ENCODE measurements around the gene PODXL.
"Not testable (repeated sequence)": the region's sequence is repeated elsewhere in the genome, so short reads cannot be mapped to it uniquely, and the experiment has no call there.

PODXL gene

GRCh38 chr7:131507592-131508331 lies 48.7 kb downstream of the PODXL start:
- DNase-seq = peak; percentile 84

DNA sequence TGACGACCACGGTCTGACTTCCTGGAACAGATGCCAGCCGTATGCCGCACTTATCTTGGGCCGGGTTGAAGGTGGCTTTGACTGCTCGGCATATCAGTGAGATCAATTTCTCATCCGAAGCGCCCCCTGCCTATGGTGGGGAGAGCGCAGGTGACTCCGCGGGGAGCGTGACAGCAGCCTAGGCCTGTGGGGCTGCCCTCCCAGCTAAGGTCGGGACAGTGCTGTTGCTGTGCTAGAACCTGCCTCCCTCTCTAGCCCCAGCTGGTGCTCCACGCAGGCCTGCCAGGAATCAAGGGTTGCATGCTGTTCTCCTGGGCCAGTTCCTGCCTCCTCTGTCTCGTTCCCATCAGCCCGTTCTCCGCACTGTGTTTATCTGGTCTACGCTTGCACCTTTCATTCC lies 49.8 kb downstream of the PODXL start:
- DNase-seq = no peak

DNA sequence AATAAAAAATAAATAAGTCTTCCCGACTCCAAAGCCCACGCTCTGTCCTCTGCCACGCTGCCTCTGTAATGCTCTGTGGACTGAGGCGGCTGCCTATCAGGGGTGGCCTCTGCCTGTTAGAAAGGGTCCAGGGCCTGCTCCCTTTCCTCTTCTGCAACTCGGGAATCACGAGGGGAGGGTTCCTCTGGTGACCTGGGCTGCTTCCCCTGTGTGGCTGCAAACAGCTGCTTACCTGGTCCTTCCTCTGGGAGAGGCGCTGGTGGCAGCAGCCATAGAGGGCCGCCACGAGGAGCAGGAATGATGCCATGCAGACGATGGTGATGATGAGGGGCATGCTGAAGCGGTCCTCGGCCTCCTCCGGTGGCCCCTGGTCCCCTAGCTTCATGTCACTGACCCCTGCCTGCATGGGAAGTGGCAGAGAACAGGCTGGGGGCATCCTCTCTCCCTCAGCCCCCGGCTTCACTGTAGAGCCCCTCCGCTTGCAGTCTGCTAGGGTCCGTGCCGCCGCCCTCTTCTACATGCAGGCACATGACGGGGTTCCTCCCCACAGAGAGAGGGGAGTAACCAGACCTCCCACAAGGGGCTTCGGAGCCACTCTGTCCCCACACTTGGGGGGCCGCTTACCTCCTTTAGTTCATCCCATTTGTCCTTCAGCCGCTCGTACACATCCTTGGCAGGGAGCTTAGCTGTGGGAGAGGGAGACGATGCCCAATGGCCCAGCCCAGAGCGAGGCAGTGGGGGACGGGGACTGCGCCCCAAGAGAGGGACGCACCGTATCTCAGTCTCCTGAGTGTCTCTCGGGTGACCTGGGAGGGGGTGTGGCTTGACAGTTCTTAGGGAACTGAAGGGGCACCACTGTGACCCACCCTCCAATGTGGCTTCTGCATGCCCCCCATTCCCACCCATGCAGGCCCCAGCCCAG lies 50.5 kb downstream of the PODXL start:
- no peak for DNase-seq

DNA sequence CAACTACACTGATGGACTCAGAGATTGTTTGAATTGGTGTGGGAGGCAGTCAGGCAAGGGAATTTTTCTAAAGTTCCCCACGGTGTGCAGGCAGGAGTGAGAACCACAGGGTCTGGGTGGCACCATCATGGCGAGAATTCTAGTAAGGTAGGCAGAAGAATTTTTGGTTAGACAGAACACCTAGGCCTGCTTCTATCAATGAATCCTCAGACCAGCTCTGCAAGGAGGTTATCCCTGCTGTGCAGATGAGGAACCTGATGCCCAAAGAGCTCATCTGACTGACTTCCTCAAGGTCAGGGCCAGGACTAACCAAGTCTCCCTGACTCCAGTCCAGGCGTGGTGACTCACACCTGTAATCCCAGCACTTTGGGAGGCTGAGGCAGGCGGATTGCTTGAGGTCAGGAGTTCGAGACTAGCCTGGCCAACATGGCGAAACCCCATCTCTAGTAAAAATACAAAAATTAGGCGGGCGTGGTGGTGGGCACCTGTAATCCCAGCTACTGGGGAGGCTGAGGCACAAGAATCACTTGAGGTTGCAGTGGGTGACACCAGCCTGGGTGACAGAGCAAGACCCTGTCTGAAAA lies 51.3 kb downstream of the PODXL start:
- DNase-seq = not testable (repeated sequence)

- no peak for DNase-seq
Measured at GRCh38 chr7:131504157-131504899, 52.1 kb downstream of the PODXL start.

- DNase-seq = no peak
Measured at GRCh38 chr7:131503639-131504038, 52.8 kb downstream of the PODXL start.

- DNase-seq = no peak
Measured at GRCh38 chr7:131502810-131503508, 53.5 kb downstream of the PODXL start.

DNA sequence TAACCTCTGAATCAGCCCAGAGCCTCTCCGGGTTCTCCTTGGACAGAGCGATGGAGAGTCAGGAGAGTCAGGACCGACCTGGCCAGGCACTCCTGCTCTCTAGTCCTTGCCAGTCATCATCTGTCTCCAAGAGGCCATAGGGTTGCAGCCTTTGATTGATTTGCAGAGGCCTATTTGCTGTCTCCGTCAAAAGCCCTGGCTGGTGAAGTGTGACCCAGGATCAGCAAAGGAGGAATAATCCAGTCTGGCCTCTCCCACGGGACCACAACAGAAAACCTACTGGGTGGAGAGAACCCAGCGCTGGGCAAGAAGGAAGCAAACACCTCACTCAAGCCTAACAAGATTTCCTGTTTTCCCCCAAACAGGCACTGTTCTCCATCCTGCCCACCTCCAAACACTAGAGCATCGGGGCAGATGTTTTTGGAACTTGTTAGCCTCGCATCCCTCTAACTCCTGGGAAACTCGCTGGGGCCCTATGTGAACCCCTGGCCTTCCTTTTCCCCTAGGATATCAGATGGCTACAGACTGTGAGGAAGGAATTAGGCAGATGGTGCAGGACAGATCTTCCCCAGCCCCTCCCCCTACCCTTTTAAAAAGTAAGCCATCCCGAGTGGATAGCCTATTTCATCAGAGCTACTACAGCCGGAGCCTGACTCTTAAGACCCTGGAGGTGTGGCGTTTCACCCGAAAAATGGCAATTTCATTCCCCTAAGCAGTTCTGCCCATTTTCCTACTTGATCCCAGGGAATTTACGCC lies 54.3 kb downstream of the PODXL start:
- no peak for DNase-seq

GRCh38 chr7:131501422-131501821 lies 55.0 kb downstream of the PODXL start:
- no peak for DNase-seq

DNA sequence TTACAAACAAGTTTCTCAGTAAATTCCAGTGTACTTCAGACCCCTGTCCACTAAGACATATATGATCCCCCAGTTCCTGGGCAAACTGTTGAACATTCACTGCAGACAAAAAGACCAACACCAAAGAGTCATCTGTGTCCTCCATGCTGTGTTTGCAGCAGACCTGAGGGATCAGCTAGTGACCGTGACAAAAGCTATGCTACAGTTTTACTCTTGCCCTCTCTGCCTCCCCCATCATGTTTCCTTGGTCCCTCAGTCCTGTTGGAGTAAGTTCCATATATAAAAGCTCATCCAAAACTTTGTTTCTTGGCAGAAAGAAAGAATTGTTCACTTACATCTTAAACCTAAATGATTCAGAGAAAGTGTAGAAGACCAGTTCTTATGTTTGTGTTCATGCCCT lies 56.1 kb downstream of the PODXL start:
- DNase-seq = no peak

DNA sequence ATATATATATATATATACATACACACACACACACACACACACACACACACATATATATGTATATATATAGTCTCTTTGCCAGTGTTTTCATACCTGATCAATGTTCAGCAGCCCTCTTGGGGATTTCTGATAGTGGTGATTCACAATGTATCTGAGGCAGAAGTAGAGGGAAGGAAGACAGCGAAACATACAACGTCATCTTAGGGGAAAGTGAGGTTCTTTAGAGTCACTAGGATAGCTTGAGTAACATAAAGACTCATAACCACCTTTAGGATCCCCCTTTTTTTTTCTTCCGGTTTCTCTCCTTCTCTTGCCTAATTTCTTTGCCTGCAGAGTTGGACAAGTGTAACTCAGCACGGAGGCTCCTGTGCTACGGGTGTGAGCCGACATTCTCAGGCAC lies 56.6 kb downstream of the PODXL start:
- no peak for DNase-seq

DNA sequence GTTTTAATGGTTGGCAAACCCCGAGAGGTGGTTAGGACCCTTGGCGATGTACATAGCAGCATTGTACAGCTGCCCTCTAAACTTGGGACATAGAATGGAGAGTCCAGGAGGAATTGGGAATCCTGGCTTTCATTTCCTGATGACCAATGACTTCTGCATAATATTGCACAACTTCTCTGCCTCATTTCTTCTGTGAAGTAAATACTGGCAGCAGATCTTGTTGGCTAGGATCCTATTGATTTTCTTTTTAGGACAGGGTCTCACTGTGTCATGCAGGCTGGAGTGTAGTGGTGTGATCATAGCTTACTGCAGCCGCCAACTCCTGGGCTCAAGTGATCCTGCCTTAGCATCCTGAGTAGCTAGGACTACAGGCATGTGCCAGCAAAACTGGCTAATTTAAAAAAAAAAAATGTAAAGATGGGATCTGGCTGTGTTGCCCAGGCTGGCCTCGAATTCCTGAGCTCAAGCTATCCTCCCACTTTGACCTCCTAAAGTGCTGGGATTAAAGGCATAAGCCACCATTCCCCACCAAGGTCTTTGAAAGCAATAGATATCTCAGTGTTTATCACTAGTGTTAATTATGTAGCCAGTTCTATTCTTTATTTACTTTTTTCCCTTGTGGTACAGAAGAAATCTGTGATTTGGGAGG lies 58.1 kb downstream of the PODXL start:
- no peak for DNase-seq

- no peak for DNase-seq
Measured at GRCh38 chr7:131497454-131497853, 59.0 kb downstream of the PODXL start.

DNA sequence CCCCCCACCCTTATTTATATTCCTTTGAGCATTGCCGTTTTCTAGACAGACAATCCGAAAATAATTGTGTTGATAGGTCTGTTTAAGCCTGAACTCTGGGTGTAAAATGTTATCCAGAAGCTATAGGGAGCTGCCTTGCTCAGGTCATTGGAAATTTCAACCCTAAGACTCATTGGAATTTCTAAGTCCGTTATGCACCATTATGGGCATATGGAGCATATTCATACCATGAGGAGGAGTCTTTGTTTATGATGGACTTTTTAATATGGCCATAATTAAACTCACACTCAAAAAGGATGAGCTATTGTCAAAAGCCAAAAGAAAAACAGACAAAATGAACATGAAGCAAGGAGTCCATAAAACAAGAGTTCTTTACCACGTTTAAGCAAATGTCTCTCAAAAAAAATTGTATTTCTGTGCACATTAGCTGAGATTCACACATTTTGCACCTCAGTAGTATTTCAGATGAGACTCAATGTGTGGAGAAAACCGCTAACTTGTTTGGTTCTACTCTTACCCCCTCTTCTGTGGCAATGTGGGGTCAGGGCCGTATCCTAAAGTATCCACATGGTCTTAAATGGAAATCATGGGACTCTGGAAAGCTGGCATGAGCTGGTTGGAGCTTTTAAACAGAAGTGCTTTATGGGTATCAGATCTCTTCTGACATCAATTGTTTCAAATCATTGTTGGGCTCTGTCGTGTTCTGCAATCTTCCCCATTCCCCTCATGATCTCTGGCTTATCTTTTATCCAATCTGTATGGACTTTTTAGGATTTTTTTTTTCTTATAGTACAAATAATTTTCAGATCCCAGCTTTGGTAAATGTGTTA lies 60.5 kb downstream of the PODXL start:
- DNase-seq = no peak

DNA sequence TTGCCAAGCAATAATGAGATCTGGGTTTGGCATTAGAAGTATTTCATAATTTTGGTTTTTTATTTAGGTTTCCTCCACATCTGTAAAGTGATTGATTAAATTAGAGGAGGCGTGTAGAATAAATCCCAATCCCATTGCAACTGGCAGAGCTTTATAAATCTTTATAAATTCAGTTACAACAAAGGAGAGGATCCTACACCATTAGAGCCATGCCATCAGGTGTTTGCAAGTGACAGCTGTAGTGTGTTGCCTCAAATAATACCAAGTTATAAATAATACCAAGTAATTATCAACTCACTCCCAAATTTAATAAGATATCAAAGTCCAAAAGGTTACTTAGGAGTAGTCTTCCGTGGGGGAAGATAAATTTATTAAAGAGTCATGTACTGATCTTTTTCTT lies 62.2 kb downstream of the PODXL start:
- DNase-seq = no peak

DNA sequence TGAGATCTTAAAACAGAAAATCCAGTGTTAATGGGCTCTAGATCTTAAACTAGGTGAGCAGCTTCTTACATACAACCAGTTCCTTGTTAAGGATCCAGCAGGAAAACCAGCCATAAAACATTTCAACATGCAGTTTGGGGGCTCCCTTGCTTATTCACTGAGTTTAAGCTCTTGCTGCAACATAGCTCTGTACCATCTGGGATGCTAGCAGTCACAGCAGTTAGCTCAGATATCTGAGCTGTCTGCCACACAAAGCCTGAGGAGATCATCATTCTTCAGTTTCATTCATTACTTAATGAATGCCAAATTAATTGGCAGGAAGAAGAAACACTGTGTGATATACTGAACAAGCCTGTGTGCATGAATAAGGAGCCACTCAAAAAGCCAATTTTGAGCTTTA lies 62.8 kb downstream of the PODXL start:
- DNase-seq = no peak

DNA sequence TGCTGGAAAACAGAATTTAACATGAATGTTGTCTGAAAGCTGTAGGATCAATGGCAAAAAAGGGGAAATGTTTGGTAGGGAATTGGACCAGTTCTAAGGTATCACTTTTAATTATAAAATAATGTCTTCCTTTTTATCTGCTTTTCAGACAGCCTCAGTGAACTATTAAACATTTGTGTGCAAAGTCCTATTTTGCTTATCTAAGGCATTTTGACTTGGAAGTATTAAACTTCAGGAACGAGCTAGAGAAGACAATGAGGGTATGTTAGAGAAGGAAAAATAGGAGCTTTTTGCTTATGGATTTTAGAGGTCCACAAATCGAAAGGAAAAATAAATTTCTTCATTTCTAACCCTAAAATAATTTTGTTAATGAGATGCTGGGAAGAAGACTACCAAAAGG lies 63.3 kb downstream of the PODXL start:
- no peak for DNase-seq

DNA sequence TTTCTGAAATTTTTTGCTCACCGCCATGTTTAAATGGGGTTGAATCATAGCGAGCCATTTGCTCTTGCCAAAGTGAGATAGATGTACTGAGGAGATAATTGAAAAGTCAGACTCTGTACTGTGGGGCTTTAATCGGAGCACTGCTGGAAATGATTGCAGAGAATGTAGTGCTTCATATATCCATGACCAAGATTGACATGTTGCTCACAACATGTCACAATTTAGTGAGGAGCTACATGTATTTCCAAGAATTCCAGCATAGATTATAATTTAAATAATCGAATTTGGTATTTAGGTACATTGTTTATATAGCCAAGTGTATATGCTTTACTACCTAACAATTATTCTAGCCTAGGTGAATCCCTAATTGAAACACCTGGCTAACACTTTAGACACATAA lies 66.5 kb downstream of the PODXL start:
- DNase-seq = no peak

DNA sequence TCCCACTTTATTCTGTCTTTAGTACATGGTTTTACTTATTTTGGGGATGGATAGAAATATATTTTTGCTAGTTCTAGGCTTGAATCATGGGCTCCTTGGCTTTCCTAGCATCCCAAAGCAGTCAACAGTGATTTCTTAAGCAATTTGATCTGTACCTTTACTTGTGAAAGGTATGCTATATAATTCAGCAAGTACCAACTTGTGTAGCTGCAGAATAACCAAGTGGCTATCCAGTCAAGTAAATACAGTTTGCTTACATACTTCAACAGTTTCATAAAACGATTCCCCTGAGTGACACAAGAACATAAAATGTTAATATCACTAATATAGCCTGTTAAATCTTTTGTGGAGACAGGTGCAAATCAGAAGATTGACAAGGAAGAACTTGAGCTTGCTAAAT lies 67.2 kb downstream of the PODXL start:
- DNase-seq = no peak

DNA sequence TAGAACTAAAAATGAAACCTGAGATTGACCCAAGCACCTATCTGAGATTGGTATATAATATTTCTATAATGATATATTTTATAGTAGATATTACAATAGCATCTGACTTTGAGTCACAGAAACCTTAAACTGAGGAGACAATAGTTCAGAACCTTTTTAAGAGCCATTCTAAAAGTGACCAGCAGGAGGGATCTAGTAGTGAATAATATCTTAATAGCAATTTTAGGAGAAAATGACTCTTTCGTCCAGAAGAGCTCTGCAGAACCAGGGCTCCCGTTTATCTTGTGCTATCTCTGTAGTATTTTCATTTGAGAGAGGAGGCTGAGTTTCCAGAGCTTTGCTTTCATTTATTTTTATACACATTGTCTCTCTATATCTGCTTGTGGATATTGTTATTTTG lies 68.1 kb downstream of the PODXL start:
- no peak for DNase-seq

Data from activated T-cell treated with anti-CD3 and anti-CD28 coated beads, Interleukin-2, amount 50 U/mL, for 1 hour (primary cell).